Testis (tissue), 5 donors: ENCODE measurements around the gene ANKRD63. TPM values are rescaled to one million over a fixed set of nuclear protein-coding genes. Genes with fewer than 3 reads are reported as not detected.

Source experiments
- DNase-seq: peaks from one replicate; pipeline ENCODE4 v3.0.0-alpha.2; 2019
- H3K27ac ChIP-seq, 2 donors: fragments of 200-600 bp; sonication (generic); one replicate each; pipeline ENCODE4 v1.5.1; 2019
- H3K27me3 ChIP-seq: fragments of 200-600 bp; sonication (generic); one replicate; pipeline ENCODE4 v1.5.1; 2019
- H3K36me3 ChIP-seq: fragments of 200-600 bp; sonication (generic); one replicate; pipeline ENCODE4 v1.5.1; 2017; ENCODE audit warnings: low read depth; ENCODE audit errors: missing control alignments
- H3K4me1 ChIP-seq: fragments of 200-600 bp; sonication (generic); one replicate; pipeline ENCODE4 v1.5.1; 2019
- H3K4me3 ChIP-seq, 2 donors: fragments of 200-600 bp; sonication (generic); one replicate each; pipeline ENCODE4 v1.5.1; 2017 to 2019
- H3K9me3 ChIP-seq: fragments of 200-600 bp; sonication (generic); one replicate; pipeline ENCODE4 v1.5.1; 2017
- CTCF ChIP-seq, 3 experiments: fragments of 450-650 bp in 2 of 3; fragments of 200-600 bp in 1 of 3; sonication (generic) in 1 of 3; IDR thresholded peaks; one replicate each; pipeline ENCODE4 v1.5.1; 2016 to 2019; ENCODE audit warnings: antibody characterized with exemption in 3 of 3, mild to moderate bottlenecking in 2 of 3, moderate library complexity in 1 of 3
- POLR2A ChIP-seq: fragments of 450-650 bp; IDR thresholded peaks from one replicate; pipeline ENCODE4 v1.6.1; 2017; ENCODE audit warnings: antibody characterized with exemption, mild to moderate bottlenecking, moderate library complexity
- WGBS, 2 donors: methylation state at CpG; one replicate each; pipeline ENCODE4 v1.1.5; 2018; 5-methylcytosine and 5-hydroxymethylcytosine counted together
- intact Hi-C: fragments of 100-400 bp; cut with DNase I; formaldehyde crosslinking; loops from one replicate; pipeline ENCODE4 v1.15.1; 2023; ENCODE audit warnings: low total_unique reads
- long read RNA-seq, 2 donors: transcript quantifications; one replicate each; lab custom pipeline, GENCODE V29; 2026
- polyA plus RNA-seq: library from polyadenylated mRNA; stranded (reverse); fragments of 350-450 nt; fragmentation: Illumina TruSeq; extraction: RNeasy Lipid Tissue Mini Kit (QIAGEN cat#74804); gene quantifications from one replicate; pipeline ENCODE4 v1.2.3, GENCODE V29; 2014; ENCODE audit warnings: low read depth, low replicate concordance; ENCODE audit not compliant: insufficient read depth
- total RNA-seq, 2 donors: library from RNA; depleted of rRNA; stranded (reverse); fragments of >200 nt; gene quantifications; one replicate each; pipeline ENCODE4 v1.2.3, GENCODE V29; 2016

The ANKRD63 gene
- total RNA-seq (10 to 100 TPM in 1 of 2 donors, 1 to 10 TPM in 1; 3.1 to 11.8 TPM), polyA plus RNA-seq (not detected)
- long read RNA-seq, donor 1, result 0 reads
- long read RNA-seq, donor 2, result 0 reads

GRCh38 chr15:40282869-40283614, at the start of gene ANKRD63:
ANKRD63 (minus strand) TSS chr15:40283064; CDS start chr15:40282586, 478 bp downstream.
- Histone ChIP-seq H3K27ac (no peak within 1 kb of the TSS), H3K4me3 (peak within 1 kb of the TSS; percentile 41 to 59), H3K9me3 (no peaks in the 10 kb centered on the region), H3K36me3 (no peaks in the 10 kb centered on the region), H3K4me1 (peaks cover 15% of the 10 kb centered on the region), H3K27me3 (no peaks in the 10 kb centered on the region)
- TF ChIP-seq POLR2A, result no peak
- no peak for TF ChIP-seq CTCF (IDR thresholded peaks at IDR 0.05)
- WGBS, 2 donors, result 13 to 44% methylated on average over 6 to 18 of the region's 76 CpGs
- intact Hi-C loops, result loop anchor here (10.0 kb wide), 1 partner anchor 142 kb away; no protein-coding TSS in a partner anchor
- no peak for DNase-seq

GRCh38 chr15:40332113-40332781, 49.4 kb upstream of the ANKRD63 start:
- no peak for DNase-seq
- no peaks in the 10 kb centered on the region for H3K27me3 ChIP-seq
- WGBS, 2 donors, result 78 to 87% methylated on average over 8 of the region's 8 CpGs
- H3K9me3 ChIP-seq, result no peaks in the 10 kb centered on the region
- H3K27ac ChIP-seq, result no peak overlapping the region
- intact Hi-C loops, result no loop called here
- H3K4me3 ChIP-seq, result no peak overlapping the region
- no peak for TF ChIP-seq POLR2A
- TF ChIP-seq CTCF (IDR thresholded peaks at IDR 0.05), result no peak
- H3K4me1 ChIP-seq, result peaks cover 22% of the 10 kb centered on the region
- no peaks in the 10 kb centered on the region for H3K36me3 ChIP-seq

- TF ChIP-seq CTCF (IDR thresholded peaks at IDR 0.05) (no peak), POLR2A (no peak)
- no peaks in the 10 kb centered on the region for H3K27me3 ChIP-seq
- H3K36me3 ChIP-seq, result no peaks in the 10 kb centered on the region
- 91 to 93% methylated on average over 7 of the region's 7 CpGs for WGBS, 2 donors
- no peak for DNase-seq
- H3K4me1 ChIP-seq, result peaks cover 19% of the 10 kb centered on the region
- intact Hi-C loops, result no loop called here
- no peak overlapping the region for H3K4me3 ChIP-seq
- no peaks in the 10 kb centered on the region for H3K9me3 ChIP-seq
- no peak overlapping the region for H3K27ac ChIP-seq
Observed at GRCh38 chr15:40331637-40332036, 48.8 kb upstream of the ANKRD63 start.

- Histone ChIP-seq H3K4me1 (peaks cover 21% of the 10 kb centered on the region), H3K27me3 (no peaks in the 10 kb centered on the region), H3K36me3 (no peaks in the 10 kb centered on the region), H3K27ac (no peak overlapping the region), H3K4me3 (no peak overlapping the region), H3K9me3 (no peaks in the 10 kb centered on the region)
- 97 to 98% methylated on average over 7 of the region's 7 CpGs for WGBS, 2 donors
- intact Hi-C loops, result no loop called here
- TF ChIP-seq CTCF (IDR thresholded peaks at IDR 0.05) (no peak), POLR2A (no peak)
- no peak for DNase-seq
Observed at GRCh38 chr15:40331026-40331425, 48.2 kb upstream of the ANKRD63 start.
